Glutamatergic neuron (in vitro differentiated cells): Measurements from ENCODE around the gene BCKDHB. TPM values are rescaled to one million over a fixed set of nuclear protein-coding genes. Genes with fewer than 3 reads are reported as not detected.

Experiments used
- DNase-seq: peaks from one replicate; pipeline ENCODE4 v3.0.0; 2022
- H3K27ac Mint-ChIP-seq: one replicate; pipeline ENCODE4 v1.8.0; 2020; ENCODE audit warnings: mild to moderate bottlenecking, mixed read lengths, inconsistent platforms; ENCODE audit not compliant: unreplicated experiment
- H3K27me3 Mint-ChIP-seq: one replicate; pipeline ENCODE4 v1.8.0; 2020; ENCODE audit warnings: mild to moderate bottlenecking, moderate library complexity, mixed read lengths, inconsistent platforms; ENCODE audit not compliant: unreplicated experiment
- H3K36me3 Mint-ChIP-seq: one replicate; pipeline ENCODE4 v1.8.0; 2020; ENCODE audit warnings: mild to moderate bottlenecking, mixed read lengths, inconsistent platforms; ENCODE audit not compliant: unreplicated experiment
- H3K4me1 Mint-ChIP-seq: one replicate; pipeline ENCODE4 v1.8.0; 2020; ENCODE audit warnings: mild to moderate bottlenecking, low read depth, mixed read lengths, inconsistent platforms; ENCODE audit not compliant: unreplicated experiment
- H3K4me3 Mint-ChIP-seq: one replicate; pipeline ENCODE4 v1.8.0; 2020; ENCODE audit warnings: mild to moderate bottlenecking, mixed read lengths, inconsistent platforms; ENCODE audit not compliant: unreplicated experiment
- H3K9me3 Mint-ChIP-seq: one replicate; pipeline ENCODE4 v1.8.0; 2020; ENCODE audit warnings: mild to moderate bottlenecking, moderate library complexity, mixed read lengths, inconsistent platforms; ENCODE audit not compliant: unreplicated experiment
- CTCF ChIP-seq: fragments of 200-600 bp; sonication (generic); IDR thresholded peaks from one replicate; pipeline ENCODE4 v1.5.0; 2021; ENCODE audit not compliant: partially characterized antibody, unreplicated experiment
- total RNA-seq: library from RNA; stranded (reverse); fragmentation: NEBNext Ultra II Directional; extraction: Animal tissue kit (Norgen Biotek cat#: 25700); gene quantifications from one replicate; pipeline ENCODE4 v1.2.1, GENCODE V29; 2021; ENCODE audit not compliant: unreplicated experiment

BCKDHB gene
- total RNA-seq, 1 donor from 2014 or later, result 13.6 TPM

GRCh38 chr6:80170433-80170832 lies 64.0 kb downstream of the BCKDHB start:
- H3K4me1 Mint-ChIP-seq, result no peaks in the 10 kb centered on the region
- TF ChIP-seq CTCF, result no peak
- no peak for DNase-seq
- no peaks in the 10 kb centered on the region for H3K36me3 Mint-ChIP-seq
- H3K27me3 Mint-ChIP-seq, result no peaks in the 10 kb centered on the region
- H3K27ac Mint-ChIP-seq, result no peak overlapping the region
- H3K9me3 Mint-ChIP-seq, result no peaks in the 10 kb centered on the region
- H3K4me3 Mint-ChIP-seq, result no peak overlapping the region

GRCh38 chr6:80173411-80173810 lies 66.9 kb downstream of the BCKDHB start:
- no peak for DNase-seq
- Mint-ChIP-seq H3K36me3 (no peaks in the 10 kb centered on the region), H3K4me1 (no peaks in the 10 kb centered on the region)

GRCh38 chr6:80174900-80175572 lies 68.6 kb downstream of the BCKDHB start:
- Mint-ChIP-seq H3K9me3 (no peaks in the 10 kb centered on the region), H3K4me1 (no peaks in the 10 kb centered on the region), H3K27me3 (no peaks in the 10 kb centered on the region), H3K36me3 (no peaks in the 10 kb centered on the region), H3K4me3 (no peak overlapping the region), H3K27ac (no peak overlapping the region)
- no peak for DNase-seq
- TF ChIP-seq CTCF, result no peak

More at GRCh38 chr6:80173411-80173810, 66.9 kb downstream of the BCKDHB start:
- Mint-ChIP-seq H3K4me3 (no peak overlapping the region), H3K27ac (no peak overlapping the region), H3K27me3 (no peaks in the 10 kb centered on the region), H3K9me3 (no peaks in the 10 kb centered on the region)
- TF ChIP-seq CTCF, result no peak

GRCh38 chr6:80179695-80180094 lies 73.2 kb downstream of the BCKDHB start:
- Mint-ChIP-seq H3K27me3 (no peaks in the 10 kb centered on the region), H3K27ac (no peak overlapping the region), H3K4me1 (no peaks in the 10 kb centered on the region), H3K36me3 (no peaks in the 10 kb centered on the region), H3K9me3 (no peaks in the 10 kb centered on the region), H3K4me3 (no peak overlapping the region)
- no peak for DNase-seq
- TF ChIP-seq CTCF, result no peak

GRCh38 chr6:80181352-80182081 lies 75.0 kb downstream of the BCKDHB start:
- H3K27me3 Mint-ChIP-seq, result peaks cover 1% of the 10 kb centered on the region
- TF ChIP-seq CTCF, result no peak

More at GRCh38 chr6:80181352-80182081, 75.0 kb downstream of the BCKDHB start:
- Mint-ChIP-seq H3K27ac (no peak overlapping the region), H3K4me3 (no peak overlapping the region), H3K36me3 (peaks cover 8% of the 10 kb centered on the region), H3K4me1 (no peaks in the 10 kb centered on the region), H3K9me3 (no peaks in the 10 kb centered on the region)
- no peak for DNase-seq
